NCI-H1694 (cell line): ENCODE results near the gene SLC22A23.

ENCODE experiments used
- DNase-seq: peaks from one replicate; lab custom pipeline; 2025; lab: John Stamatoyannopoulos, UW

The SLC22A23 gene

DNA sequence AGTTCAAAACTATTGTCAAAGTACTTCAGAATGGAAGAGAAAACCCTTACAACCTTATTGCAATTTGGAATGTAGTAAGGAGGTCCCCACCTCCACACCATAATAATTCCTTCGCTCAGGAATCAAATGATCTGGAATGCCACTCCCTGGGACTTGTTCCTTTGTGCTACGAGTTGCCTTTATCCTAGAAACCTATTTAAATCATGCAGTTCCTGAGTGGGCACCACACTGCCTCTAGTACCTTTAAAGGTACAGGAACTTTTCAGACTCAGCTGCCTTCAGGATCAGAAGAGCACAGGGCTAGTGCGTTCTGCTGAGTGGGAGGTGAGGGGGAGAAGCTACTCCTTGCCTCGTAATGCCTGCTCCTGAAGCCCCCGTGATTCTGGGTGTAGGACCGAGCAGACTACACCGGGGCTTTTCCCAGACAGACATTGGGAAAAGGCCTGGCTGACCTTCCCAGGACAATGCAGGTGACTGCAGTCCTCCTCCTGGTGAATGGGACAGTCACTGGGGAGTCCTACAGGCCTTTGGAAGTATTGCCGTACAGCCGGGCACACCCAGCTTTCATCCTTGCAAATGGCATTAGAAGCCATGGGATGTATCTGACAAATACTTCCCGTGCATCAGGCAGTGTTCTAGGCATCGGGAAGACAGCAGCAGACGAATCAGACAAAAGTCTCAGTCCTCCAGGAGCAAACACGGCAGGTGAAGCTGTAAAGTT, 217.6 kb downstream of the SLC22A23 start:
- no peak for DNase-seq

DNA sequence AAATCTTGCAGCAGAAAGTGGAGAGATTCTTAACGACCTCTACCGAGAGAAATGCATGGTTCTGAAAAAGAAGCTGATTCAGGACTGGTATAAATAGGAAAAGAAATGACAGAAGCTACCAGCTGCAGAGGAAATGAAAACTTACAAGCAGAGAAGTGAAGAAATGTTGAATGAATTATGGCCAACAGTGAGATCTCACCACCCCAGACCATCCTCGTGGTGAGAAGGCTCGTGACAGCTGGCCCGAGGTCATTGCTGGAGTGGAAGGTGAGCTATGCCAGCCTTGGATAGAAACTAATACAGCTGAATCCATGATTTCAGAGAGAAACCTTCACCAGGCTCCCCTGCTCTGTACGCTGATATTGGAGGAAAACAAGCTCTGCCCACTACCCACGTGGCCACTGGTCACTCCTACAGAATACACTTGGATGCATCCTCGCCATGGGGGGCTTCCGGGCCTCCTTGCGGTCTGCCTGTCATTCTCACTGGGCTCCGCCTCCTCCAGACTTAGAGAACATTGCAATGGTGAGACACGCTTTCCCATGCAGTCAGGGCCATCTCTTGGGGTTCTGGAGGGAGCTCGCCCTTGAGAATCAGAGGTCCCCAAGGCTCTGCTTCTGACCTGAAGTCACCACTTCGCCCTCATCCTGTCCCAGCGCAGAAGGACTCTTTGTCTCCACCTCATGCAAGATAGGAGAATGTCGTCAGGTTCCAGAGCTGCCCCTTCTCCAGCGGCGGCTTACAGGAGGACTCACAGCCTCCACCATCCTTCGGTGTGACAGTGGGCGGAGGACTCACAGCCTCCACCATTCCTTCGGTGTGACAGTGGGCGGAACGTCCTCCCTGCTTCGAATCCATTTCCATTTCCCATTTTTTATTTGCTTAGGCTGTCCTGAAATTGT, 218.8 kb downstream of the SLC22A23 start:
- DNase-seq, result no peak

DNA sequence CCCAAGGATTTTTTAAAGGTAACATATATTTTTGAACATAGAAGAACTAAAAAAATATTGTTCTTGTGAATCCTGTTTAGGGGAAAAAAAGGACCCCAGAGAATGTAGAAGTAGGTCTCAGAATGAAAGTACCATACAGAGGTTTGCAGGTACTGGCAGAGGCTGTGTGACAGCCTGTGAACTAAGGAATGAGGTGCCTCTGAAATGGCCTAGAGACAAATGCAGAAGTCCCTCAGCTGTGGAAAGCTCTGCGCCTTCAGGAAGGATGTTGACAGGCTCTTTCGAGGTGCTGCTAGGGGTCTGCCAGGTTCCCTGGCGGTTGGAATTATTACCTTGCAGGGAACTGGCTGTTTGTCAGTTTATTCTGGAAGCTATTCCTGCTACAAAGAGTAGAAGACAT, 220.8 kb downstream of the SLC22A23 start:
- DNase-seq, result no peak

DNA sequence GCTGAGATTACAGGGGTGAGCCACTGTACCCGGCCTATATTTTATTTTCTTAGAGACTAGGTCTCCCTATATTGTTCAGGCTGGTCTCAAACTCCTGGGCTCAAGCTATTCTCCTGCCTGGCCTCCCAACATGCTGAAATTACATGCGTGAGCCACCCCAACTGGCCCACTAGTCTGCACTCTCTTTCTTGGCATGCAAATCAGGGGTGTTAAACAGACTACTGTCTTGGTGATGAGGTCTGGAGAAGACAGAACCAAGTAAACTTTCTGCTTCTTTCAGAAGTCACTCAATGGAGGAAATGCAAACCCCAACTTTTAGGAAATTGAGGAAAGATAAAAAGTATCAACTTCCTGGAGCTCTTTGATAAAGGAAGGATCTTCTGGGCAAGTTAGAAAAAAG, 221.4 kb downstream of the SLC22A23 start:
- no peak for DNase-seq

DNA sequence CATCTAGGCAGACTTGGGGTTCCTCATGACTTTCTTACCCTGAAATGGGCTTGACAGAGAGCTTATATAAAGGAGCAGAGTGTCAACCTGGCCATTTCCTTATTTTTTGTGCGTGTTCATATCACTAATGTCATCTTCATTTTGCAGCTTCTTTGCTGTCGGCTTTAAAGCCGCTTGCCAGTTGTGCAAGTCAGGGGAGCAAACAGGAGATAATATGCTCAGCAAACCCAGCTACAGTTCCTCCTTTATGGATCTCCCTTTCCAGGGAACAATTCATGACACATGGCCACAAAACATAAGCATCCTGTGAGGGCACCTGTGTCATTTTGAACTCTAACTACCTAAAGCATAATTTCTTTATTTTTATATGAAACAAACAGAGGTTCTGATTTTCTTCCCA, 222.9 kb downstream of the SLC22A23 start:
- DNase-seq, result no peak

DNA sequence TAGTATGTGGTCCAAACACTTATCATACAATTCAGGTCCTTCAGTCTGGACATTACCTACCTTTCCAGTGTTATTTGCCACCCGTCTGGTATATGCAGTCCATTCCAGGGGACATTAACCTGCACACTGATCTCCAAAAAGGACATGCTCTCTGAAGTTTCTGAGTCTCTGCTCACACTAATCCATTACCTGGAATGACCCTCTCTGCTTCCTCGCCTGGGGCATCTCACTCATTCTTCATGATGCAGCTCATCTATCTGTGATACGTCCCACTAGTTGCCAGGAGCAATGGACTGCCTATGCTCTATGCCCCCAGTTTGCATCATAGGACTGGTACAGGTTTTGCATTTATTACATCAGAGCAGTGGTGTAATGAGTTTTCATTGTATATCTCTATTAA, 223.5 kb downstream of the SLC22A23 start:
- no peak for DNase-seq

DNA sequence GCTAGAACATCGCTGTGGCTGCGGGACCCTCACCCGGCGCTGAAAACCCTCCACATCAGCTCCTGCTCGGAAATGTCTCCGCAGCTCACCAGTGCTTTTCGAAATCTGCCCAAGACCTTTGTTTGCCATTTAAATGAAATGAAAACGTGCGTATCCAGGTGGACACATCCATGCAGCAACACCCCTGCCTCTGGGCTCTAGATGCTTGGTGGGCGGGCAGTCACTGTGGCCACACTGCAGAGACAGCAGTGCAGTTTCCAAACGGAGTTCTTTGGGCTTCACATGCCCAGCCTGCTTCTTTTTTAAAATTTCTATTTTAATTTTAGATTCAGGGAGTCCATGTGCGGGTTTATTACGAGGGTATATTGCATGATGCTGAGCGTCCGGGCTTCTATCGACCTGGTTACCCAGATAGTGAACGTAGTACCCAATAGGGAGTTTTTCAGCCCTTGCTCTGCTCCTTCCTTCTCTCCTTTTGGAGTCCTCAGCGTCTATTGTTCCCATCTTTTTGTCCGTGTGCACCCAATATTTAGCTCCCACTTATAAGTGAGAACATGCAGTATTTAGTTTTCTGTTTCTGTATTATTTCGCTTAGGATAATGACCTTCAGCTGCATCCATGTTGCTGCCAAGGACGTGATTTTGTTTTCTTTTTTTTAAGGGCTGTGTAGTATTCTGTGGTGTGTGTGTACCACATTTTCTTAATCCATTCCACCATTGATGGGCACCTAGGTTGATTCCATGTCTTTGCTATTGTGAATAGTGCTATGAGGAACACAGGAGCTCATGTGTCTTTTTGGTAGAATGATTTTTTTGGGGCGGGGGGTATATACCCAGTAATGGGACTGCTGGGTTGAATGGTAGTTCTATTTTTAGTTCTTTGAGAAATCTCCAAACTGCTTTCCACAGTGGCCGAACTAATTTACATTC, 224.6 kb downstream of the SLC22A23 start:
- DNase-seq, result peak; percentile 16

DNA sequence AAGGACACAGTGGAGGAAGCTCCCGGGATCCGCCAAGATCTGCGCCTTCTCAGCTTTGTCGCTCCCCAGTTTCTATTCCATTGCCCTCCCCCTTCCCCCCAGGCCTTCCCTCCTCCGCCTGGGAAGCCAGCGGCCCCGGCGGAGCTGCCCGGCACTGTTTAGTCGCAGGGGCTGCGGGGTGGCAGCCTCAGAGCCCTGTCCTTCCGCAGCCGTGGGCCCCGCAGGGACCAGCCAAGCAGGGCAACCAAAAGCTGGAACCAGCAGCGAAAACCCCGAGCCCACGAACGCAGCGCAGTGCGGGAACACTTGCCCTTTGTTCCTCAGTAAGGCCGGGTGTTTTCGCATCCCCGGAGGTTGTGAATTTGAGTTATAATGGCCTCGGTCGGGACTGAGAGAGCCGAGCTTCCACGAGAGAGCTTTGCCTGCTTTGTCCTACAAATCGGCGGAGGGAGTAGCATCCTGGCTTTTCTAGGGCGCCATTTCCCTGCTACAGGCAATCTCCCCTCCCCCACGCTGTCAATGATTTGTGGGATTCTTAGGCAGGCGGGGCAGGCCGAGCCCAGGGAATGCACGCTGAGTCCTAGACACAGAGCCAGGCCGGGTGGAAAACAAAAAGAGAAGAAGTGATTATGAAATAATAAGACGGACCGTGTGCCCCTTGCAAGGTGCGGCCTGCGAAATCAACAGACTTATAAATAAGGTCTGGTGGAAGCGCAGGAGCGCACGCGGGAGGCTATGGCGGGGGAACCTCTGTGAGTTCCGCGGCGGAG, 225.4 kb downstream of the SLC22A23 start:
- DNase-seq, result peak; percentile 76

DNA sequence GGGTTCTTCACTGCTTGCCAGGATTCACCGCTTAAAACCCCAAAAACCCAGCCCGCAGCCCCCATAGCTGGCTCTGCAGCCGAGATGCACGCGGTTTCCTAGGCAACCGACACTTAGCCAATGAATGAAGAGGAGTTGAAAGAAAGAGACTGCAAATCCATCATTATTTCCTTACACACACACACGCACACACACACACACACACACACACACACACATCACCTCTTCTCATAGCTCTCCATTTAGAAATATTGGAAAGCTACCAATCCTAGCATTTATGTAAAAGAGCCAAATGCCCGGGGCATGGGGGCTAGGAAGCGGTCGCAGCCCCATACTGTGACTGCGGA, 226.0 kb downstream of the SLC22A23 start:
- DNase-seq, result peak; percentile 63

DNA sequence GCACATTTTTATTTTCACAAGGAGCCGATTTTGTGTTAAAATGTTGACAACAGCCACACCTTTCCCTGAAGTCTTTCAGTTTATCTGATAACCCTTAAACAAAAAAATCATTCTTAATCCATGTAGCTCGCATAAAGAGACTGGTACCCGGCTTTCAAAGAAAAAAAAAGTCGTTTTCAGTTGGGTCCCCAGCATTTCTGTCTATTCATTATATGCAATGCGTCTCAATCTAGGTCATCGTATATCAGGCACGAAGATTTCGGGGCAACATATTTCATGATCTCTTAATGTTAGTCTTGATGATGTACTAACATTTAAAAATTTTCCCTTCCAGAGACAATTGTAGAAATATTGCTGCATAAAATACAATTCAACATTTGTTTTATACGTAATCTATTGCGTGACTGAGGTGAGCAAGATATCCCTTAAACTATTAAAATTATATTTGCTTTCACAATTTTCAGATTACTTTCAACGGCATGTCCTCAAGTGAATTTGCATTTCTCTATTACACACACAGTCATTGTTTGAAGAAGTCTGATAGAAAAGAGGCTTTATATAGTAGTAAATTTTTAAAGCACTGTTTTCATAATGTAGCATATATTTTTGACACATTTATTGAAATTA, 226.5 kb downstream of the SLC22A23 start:
- no peak for DNase-seq

DNA sequence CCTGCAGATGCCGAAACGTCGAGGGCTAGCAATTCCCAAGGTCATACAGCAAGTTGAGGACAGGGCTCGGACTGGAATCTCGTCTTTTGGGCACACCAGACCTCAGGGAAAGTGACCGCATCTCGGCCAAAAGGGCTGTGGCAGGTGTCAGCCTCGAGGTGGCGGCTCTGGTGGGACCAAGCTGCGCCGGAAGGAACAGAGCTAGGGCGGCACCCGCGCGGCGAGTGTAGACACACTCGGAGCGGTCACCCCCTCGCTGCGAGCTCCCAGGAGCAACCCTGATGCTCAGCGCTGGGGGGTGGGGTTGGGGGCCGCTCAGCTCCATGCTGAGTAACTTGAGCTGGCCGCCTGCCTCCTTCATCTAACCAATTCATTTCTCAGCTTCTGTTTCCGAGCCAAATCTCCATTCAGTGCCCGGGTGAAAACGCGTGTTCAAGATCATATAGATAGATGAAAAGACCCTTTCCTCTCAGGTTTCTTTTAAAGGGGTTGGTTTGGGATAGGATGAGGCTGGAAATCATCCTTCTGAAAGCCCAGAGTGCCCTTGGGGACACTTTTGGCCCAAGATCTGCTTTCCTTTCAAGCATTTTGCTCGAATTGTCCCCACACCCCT, 227.2 kb downstream of the SLC22A23 start:
- DNase-seq, result peak; percentile 31

DNA sequence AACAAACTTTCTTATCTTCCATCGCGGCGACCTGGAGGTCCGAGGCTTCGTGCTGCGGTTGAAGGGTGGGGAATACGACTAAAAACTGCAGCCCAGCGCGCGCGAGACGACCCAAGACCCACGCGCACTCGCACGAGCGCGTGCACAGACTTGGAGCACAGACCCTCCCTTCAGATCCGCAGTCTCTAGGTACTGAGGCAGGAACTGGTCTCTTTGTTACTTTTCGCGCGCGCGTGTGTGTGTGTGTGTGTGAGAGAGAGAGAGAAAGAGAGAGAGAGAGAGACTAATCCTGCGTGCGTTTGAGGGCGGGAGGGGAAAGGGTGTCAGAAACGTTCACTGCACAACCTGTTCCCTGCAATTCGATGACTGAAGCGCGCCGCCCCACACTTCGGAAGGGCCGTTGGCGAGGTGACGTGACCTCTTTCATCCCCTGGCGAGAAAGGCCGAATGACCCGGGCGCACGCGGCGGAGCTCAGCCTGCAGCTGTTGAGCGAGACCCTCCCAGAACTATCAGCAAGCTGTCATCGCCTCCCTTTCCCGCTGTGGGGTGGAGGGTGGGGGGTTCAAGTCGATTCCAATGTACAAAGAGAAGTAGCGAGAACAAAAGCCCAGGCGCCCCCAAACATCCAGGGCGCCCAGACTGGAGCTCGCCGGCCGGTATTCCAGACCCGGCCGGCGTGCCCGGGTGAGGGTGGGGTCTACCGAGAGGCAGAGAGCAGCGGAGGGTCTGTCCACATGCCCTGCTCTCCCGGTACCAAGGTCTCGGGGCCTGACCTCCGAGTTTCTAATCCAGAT, 227.9 kb downstream of the SLC22A23 start:
- DNase-seq, result peak; percentile 47

DNA sequence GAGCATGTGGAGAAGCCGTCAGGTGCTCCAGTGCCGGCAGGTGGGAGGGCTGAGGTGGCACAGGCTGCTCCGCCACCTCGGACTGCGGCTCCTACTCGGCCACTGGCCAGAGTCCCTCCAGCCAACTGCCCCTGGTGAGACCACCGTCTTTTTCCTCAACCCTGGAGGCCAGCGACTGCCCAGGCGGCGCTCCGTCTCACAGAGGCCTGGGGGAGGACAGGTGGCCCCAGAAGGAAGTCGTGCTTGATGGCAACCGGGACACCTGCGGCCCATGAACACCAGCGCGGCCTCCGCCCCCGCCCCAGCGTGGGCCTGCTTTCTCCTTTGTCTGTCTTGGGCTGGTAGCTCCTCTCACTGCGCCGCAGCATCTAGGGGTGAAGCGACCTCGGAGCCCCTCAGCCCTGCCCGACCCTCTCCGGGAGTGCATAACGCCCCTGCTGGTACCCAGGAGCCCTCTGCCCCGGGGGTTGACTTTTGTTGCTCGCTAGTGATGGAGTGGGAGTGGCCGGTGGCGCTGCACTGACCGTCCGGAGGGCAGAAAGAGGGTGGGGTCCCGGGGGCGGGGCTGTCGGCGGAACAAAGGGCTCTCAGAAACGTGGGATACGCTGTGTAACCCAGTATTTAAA, 228.7 kb downstream of the SLC22A23 start:
- peak; percentile 25 for DNase-seq

DNA sequence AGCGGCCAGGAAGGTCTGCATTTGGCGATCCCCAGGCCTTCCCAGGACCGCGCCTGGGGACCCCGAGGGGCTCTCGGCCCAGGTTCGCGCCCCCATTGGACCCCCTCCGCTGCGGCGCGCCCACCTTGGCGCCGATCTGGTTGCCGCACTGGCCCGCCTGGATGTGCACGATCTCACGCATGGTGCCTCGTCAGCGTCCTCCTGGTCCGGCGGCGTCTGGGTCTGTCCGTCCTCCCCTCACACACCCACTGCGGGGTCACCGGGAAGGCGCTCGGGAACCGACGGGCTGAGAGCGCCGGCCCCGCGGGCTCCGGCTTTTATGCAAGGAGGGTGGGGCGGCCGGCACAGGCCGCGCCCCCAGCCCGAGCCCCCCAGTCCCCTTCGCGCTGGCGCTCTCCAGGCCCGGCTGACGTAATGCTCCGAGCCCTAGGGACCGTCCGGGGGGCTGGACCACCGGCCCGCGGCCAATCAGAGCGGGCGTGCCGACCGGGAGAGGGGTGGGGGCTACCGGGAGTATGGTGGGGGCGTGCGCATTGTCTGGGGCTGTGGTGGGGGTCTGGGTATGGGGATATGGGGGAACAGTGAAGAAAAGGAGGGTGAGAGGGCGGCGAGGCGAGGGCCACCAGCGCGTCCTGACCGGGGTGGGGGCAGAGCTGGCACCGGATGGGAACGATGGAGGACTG, 229.3 kb downstream of the SLC22A23 start, which contains the start of gene TUBB2B:
Gene TUBB2B (minus strand): TSS at position 291 of the 683 bp plus-strand sequence. CDS start 110 bp downstream, at position 181.
- DNase-seq, result peak; percentile 78

DNA sequence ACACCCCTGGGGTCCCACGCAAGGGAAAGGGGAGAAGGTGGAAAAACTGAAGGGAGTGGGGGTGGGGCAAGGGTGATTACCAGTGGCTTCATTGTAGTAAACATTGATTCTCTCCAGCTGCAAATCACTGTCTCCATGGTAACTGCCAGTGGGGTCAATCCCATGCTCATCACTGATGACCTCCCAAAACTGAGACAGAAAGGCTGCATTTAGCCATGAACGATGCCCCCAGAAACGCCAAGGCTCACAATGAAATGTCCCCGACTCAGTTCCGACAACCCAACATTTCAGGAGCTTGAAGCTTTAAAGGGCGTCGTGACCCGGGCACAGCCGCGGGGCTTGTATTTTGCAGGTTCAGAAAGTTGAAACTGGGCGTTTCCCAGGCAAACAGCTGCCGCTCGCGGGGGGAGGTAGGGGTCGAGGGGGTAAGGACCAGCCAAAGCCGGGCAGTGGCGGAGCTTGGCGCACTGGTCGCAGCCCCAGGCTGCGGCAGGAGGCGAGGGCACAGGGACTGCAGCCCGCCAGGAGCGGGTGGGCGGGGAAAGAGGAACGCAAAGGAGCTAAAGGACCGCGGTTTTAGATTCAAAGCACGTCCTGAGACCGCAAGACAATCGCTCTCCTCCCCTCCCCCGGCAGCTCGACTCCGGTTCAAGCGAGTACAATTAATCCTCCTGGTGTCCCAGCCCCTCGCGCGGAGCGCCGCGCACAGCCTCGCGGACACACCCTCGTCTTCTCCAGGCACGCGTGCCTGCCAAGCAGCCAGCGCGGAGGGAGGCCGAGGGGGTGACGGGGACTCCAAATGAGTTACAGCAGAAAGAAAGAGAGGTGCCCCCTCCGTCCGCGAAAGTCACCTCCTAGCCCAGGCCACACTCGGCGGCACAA, 230.1 kb downstream of the SLC22A23 start:
- DNase-seq, result no peak

DNA sequence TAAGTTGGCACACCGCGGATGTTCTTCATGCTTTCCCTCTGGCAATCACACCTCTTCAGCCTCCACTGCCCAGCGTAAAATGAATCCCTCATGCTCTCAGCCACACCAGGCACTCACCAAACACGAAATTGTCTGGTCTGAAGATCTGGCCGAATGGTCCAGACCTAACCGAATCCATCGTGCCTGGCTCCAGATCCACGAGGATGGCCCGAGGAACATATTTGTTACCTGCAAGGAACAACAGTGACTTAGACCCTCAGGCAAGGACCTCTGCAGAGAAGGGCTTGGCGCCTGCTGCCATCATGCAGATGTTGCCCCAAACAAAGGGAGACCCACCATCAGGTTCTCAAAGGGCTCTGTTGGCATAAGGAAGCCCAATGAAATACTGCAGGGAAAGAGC, 230.8 kb downstream of the SLC22A23 start:
- no peak for DNase-seq

DNA sequence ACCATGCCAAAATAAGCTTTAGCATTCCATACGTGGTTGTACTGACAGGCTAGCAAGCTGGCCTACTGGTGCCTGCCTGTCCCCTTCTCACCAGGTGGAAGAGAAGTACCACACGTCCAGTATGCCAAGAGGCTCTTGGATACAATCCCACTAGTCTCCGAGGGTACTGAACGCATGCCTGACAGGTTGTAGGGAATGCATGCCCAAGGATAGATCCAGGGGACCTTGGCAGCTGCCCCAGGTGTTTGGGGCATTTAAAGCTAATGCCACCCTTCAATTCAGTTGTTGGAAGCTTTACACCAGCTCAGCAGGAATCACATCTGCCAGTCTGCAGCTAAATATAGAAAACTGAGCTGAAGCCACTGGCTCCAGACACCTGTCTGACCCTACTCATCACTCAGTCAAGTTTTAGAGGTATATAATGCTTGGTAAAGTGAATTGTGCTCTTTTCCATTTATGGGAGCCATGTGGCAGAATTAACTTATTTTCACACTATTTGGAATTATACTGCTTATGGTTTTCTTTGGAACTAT, 234.3 kb downstream of the SLC22A23 start:
- no peak for DNase-seq
